Gastroesophageal sphincter (tissue), 4 donors: ENCODE data around the gene IPO5. TPM values are rescaled to one million over a fixed set of nuclear protein-coding genes. Genes with fewer than 3 reads are reported as not detected.

Source experiments
- ATAC-seq: fragments of 150-250 bp; one replicate; pipeline ENCODE4 v1.9.1; 2016; ENCODE audit warnings: mild to moderate bottlenecking, moderate library complexity
- H3K27ac ChIP-seq, 4 donors: fragments of 200-600 bp; sonication (generic) in 3 of 4; 1 replicate in 3 of 4; 2 replicates in 1 of 4; pipeline ENCODE4 v1.5.1; 2016 to 2019
- H3K27me3 ChIP-seq: fragments of 200-600 bp; sonication (generic); one replicate; pipeline ENCODE4 v1.5.1; 2019
- H3K36me3 ChIP-seq, 2 donors: fragments of 200-600 bp; sonication (generic); one replicate each; pipeline ENCODE4 v1.5.1; 2019; ENCODE audit warnings: control low read depth in 1 of 2
- H3K4me1 ChIP-seq, 3 donors: fragments of 200-600 bp; sonication (generic); 1 replicate in 2 of 3; 2 replicates in 1 of 3; pipeline ENCODE4 v1.5.1; 2016 to 2019; ENCODE audit warnings: control low read depth in 2 of 3
- H3K4me3 ChIP-seq, 2 donors: fragments of 200-600 bp; sonication (generic); one replicate each; pipeline ENCODE4 v1.5.1; 2019; ENCODE audit warnings: mild to moderate bottlenecking in 1 of 2, moderate library complexity in 1 of 2
- H3K9me3 ChIP-seq, 3 donors: fragments of 200-600 bp; sonication (generic); one replicate each; pipeline ENCODE4 v1.5.1; 2017 to 2019; ENCODE audit warnings: control low read depth in 2 of 3
- EP300 ChIP-seq: sonication (generic); formaldehyde crosslinking; IDR thresholded peaks from one replicate; pipeline ENCODE4 v1.6.1; 2017; ENCODE audit warnings: antibody characterized with exemption, mild to moderate bottlenecking
- POLR2A ChIP-seq, 2 donors: fragments of 450-650 bp; IDR thresholded peaks; one replicate each; pipeline ENCODE4 v1.6.1; 2017; ENCODE audit warnings: antibody characterized with exemption in 2 of 2, mild to moderate bottlenecking in 2 of 2, moderate library complexity in 1 of 2
- POLR2AphosphoS5 ChIP-seq: sonication (generic); formaldehyde crosslinking; IDR thresholded peaks from one replicate; pipeline ENCODE4 v1.6.1; 2017; ENCODE audit warnings: antibody characterized with exemption
- WGBS, 2 donors: methylation state at CpG; one replicate each; pipeline ENCODE4 v1.1.5; 2018; ENCODE audit warnings: low coverage in 1 of 2; 5-methylcytosine and 5-hydroxymethylcytosine counted together
- total RNA-seq, 4 donors: library from RNA; depleted of rRNA; stranded (reverse); fragments of >200 nt; gene quantifications; one replicate each; pipeline ENCODE4 v1.1.0, GENCODE V29; 2016
- TF ChIP-seq, protein P1 (sequence below), 4 experiments: fragments of 200-600 bp in 2 of 4; fragments of 450-650 bp in 2 of 4; sonication (generic) in 1 of 4; IDR thresholded peaks; one replicate each; pipeline ENCODE4 v1.5.1; 2017 to 2019; ENCODE audit warnings: antibody characterized with exemption in 4 of 4, mild to moderate bottlenecking in 2 of 4, moderate library complexity in 2 of 4

The IPO5 gene
- 100 to 1,000 TPM; 133 to 155 (median 142) TPM for total RNA-seq

- WGBS, 2 donors: 68 to 75% methylated on average over 2 to 6 of the region's 10 CpGs
Observed at GRCh38 chr13:97953376-97953970, at the start of gene IPO5. Gene IPO5, plus strand, starts transcription at chr13:97953675. Its CDS starts 23,022 bp downstream, at chr13:97976697.

GRCh38 chr13:97904059-97904458 lies 49.4 kb upstream of the IPO5 start:
- TF ChIP-seq EP300: no peak
- TF ChIP-seq POLR2A (IDR thresholded peaks at IDR 0.05): no peak
- no peak for TF ChIP-seq POLR2AphosphoS5
- TF ChIP-seq, protein P1, sequence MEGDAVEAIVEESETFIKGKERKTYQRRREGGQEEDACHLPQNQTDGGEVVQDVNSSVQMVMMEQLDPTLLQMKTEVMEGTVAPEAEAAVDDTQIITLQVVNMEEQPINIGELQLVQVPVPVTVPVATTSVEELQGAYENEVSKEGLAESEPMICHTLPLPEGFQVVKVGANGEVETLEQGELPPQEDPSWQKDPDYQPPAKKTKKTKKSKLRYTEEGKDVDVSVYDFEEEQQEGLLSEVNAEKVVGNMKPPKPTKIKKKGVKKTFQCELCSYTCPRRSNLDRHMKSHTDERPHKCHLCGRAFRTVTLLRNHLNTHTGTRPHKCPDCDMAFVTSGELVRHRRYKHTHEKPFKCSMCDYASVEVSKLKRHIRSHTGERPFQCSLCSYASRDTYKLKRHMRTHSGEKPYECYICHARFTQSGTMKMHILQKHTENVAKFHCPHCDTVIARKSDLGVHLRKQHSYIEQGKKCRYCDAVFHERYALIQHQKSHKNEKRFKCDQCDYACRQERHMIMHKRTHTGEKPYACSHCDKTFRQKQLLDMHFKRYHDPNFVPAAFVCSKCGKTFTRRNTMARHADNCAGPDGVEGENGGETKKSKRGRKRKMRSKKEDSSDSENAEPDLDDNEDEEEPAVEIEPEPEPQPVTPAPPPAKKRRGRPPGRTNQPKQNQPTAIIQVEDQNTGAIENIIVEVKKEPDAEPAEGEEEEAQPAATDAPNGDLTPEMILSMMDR (IDR thresholded peaks at IDR 0.05): no peak
- Histone ChIP-seq H3K36me3 (no peaks in the 10 kb centered on the region), H3K4me3 (no peak overlapping the region), H3K27me3 (no peaks in the 10 kb centered on the region), H3K4me1 (peaks cover 0 to 15% (median 0%) of the 10 kb centered on the region in 3 donors), H3K9me3 (no peaks in the 10 kb centered on the region), H3K27ac (no peak overlapping the region)
- WGBS, 2 donors: 17 to 31% methylated on average over 2 of the region's 2 CpGs
- ATAC-seq: no peak

More at GRCh38 chr13:97953376-97953970, at the start of gene IPO5:
- H3K4me3 ChIP-seq: no peak within 1 kb of the TSS
- no peak for ATAC-seq
- no peak within 1 kb of the TSS for H3K27ac ChIP-seq
- no peaks in the 10 kb centered on the region for H3K27me3 ChIP-seq
- no peak for TF ChIP-seq POLR2A (IDR thresholded peaks at IDR 0.05)
- TF ChIP-seq, protein P1 (IDR thresholded peaks at IDR 0.05): no peak
- TF ChIP-seq POLR2AphosphoS5: no peak
- no peak for TF ChIP-seq EP300
- no peaks in the 10 kb centered on the region for H3K36me3 ChIP-seq
- H3K9me3 ChIP-seq: no peaks in the 10 kb centered on the region
- no peaks in the 10 kb centered on the region for H3K4me1 ChIP-seq

- Histone ChIP-seq H3K27me3 (no peaks in the 10 kb centered on the region), H3K27ac (no peak overlapping the region), H3K4me3 (no peak overlapping the region), H3K4me1 (peaks cover 0 to 9% (median 0%) of the 10 kb centered on the region in 3 donors), H3K36me3 (no peaks in the 10 kb centered on the region), H3K9me3 (no peaks in the 10 kb centered on the region)
- TF ChIP-seq POLR2A (IDR thresholded peaks at IDR 0.05): no peak
- TF ChIP-seq, protein P1 (IDR thresholded peaks at IDR 0.05): no peak
- no peak for TF ChIP-seq EP300
- TF ChIP-seq POLR2AphosphoS5: no peak
- 75 to 89% methylated on average over 1 of the region's 1 CpG for WGBS, 2 donors
- ATAC-seq: peak; percentile 46
Observed at GRCh38 chr13:97905517-97905916, 48.0 kb upstream of the IPO5 start.

GRCh38 chr13:97911311-97912138 lies 42.0 kb upstream of the IPO5 start:
- no peak overlapping the region for H3K4me3 ChIP-seq
- 48 to 60% methylated on average over 6 to 7 of the region's 7 CpGs for WGBS, 2 donors
- H3K36me3 ChIP-seq: no peaks in the 10 kb centered on the region
- H3K4me1 ChIP-seq: no peaks in the 10 kb centered on the region
- H3K27me3 ChIP-seq: no peaks in the 10 kb centered on the region
- H3K9me3 ChIP-seq: peaks cover 0 to 17% (median 0%) of the 10 kb centered on the region in 3 donors
- TF ChIP-seq POLR2A (IDR thresholded peaks at IDR 0.05) (no peak), POLR2AphosphoS5 (no peak)
- TF ChIP-seq, protein P1 (IDR thresholded peaks at IDR 0.05): peak in 3 of 4 experiments; percentile 8 to 50 (median 27)
- no peak for ATAC-seq
- no peak overlapping the region for H3K27ac ChIP-seq
